HG03103 (cell line): Measurements from ENCODE around the gene SLC12A1.
A peak's percentile ranks its signal among the peaks of the same experiment; 100 is the strongest.

Source experiments
- ATAC-seq: cut with Tn5 transposase; IDR thresholded peaks from one replicate; pipeline ENCODE4 v1.9.1; 2021; ENCODE audit warnings: low read depth; ENCODE audit not compliant: unreplicated experiment

Gene SLC12A1

GRCh38 chr15:48343865-48344264, 137.8 kb downstream of the SLC12A1 start:
- no peak for ATAC-seq

- no peak for ATAC-seq
These were observed 139.4 kb downstream of the SLC12A1 start for GRCh38 chr15:48345516-48345915.

GRCh38 chr15:48352474-48353072, 146.5 kb downstream of the SLC12A1 start:
- ATAC-seq: peak; percentile 87
